ENCODE measurements around the gene GSN.

Gene GSN

GRCh38 chr9:121321016-121321503, 53.1 kb downstream of the GSN start:
- no peak for DNase-seq (ENCODE audit: low read depth)
- no peak for TF ChIP-seq CTCF (IDR thresholded peaks at IDR 0.05; ENCODE audit: low read length, missing control alignments)
- H3K4me3 ChIP-seq (replicated peaks; ENCODE audit: low read depth, low read length) = no peak overlapping the region

GRCh38 chr9:121322037-121322736, 54.2 kb downstream of the GSN start:
- no peak for TF ChIP-seq CTCF (IDR thresholded peaks at IDR 0.05; ENCODE audit: low read length, missing control alignments)
- no peak overlapping the region for H3K4me3 ChIP-seq (replicated peaks; ENCODE audit: low read depth, low read length)
- peak; percentile 96 for DNase-seq (ENCODE audit: low read depth)

GRCh38 chr9:121322737-121323448, 54.9 kb downstream of the GSN start:
- peak; percentile 20 for DNase-seq (ENCODE audit: low read depth)
- no peak for TF ChIP-seq CTCF (IDR thresholded peaks at IDR 0.05; ENCODE audit: low read length, missing control alignments)
- no peak overlapping the region for H3K4me3 ChIP-seq (replicated peaks; ENCODE audit: low read depth, low read length)

- DNase-seq (ENCODE audit: low read depth) = no peak
- H3K4me3 ChIP-seq (replicated peaks; ENCODE audit: low read depth, low read length) = no peak overlapping the region
- no peak for TF ChIP-seq CTCF (IDR thresholded peaks at IDR 0.05; ENCODE audit: low read length, missing control alignments)
Observed at GRCh38 chr9:121323449-121324151, 55.6 kb downstream of the GSN start.

GRCh38 chr9:121324316-121324715, 56.4 kb downstream of the GSN start:
- no peak for TF ChIP-seq CTCF (IDR thresholded peaks at IDR 0.05; ENCODE audit: low read length, missing control alignments)
- no peak for DNase-seq (ENCODE audit: low read depth)
- H3K4me3 ChIP-seq (replicated peaks; ENCODE audit: low read depth, low read length) = no peak overlapping the region

GRCh38 chr9:121324755-121325154, 56.8 kb downstream of the GSN start:
- no peak overlapping the region for H3K4me3 ChIP-seq (replicated peaks; ENCODE audit: low read depth, low read length)
- no peak for DNase-seq (ENCODE audit: low read depth)
- no peak for TF ChIP-seq CTCF (IDR thresholded peaks at IDR 0.05; ENCODE audit: low read length, missing control alignments)

Measured in fibroblast of pulmonary artery (primary cell).